Activated CD4-positive, alpha-beta T cell treated with anti-CD3 and anti-CD28 coated beads for 4 hours (primary cell): Measurements from ENCODE around the gene WNK4.

Source experiments
- DNase-seq, 2 donors: peaks; one replicate each; pipeline ENCODE4 v3.0.0-alpha.2; 2020

Gene WNK4

DNA sequence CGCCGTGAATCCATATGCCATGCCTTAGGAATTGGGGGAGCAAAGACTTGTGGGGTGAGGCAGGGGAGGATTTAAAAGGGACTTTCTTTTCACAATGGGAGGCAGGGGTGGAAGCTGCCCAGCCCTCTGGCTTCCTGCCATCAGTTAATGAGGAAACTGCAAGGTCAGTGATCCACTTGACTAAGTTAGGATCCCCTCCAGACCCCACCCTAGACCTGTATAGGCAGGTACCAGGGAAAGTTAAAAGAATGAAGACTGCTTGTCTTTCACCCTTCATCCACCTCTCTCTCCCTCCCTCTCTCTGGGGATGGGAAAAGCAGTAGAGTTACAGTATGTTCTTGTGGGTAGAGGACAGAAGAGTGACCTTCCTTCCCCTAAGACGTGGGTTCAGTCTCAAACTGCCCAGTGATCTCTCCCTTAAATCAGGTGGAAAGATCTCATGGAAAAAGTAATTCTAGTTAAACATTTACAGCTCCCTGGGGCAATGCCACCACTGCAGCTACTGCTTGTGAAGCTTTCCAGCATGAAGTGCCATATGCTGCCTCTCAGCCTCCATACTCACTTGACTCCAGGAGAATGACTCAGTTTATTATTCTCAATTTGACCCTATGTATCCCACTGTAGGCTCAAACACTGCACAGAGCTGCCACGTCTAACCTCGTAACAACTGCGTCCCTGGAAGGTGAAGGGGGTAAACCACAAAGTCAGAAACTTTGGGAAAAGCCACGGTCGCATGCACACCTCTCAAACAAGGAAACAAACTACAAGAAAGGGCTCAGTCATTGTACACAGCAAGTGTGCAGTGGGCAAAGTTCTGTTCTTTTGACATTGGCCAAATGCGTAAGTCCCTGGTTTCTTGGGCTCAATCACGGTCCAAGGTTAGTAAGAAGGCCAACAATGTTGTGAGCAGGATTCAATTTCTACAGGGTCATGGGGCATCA, 16.9 kb downstream of the WNK4 start:
- no peak for DNase-seq

DNA sequence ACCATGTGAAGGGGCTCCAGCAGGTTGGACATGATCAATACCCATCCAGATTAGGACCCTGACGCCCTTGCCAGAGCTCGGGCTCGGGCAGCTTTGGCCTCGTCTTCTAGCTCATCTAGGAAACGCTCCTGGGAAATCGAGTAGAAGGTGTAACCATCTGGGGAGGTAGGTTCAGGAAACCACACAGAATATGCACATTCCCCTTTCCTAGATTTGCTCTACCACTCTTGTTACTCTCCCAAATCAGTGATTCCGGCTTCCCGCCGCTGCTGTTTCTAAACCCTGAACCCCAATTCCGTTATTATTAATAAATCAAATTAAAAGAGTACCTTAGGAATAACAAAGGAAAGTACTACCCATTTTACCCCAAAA, 17.6 kb downstream of the WNK4 start:
- DNase-seq, result no peak

DNA sequence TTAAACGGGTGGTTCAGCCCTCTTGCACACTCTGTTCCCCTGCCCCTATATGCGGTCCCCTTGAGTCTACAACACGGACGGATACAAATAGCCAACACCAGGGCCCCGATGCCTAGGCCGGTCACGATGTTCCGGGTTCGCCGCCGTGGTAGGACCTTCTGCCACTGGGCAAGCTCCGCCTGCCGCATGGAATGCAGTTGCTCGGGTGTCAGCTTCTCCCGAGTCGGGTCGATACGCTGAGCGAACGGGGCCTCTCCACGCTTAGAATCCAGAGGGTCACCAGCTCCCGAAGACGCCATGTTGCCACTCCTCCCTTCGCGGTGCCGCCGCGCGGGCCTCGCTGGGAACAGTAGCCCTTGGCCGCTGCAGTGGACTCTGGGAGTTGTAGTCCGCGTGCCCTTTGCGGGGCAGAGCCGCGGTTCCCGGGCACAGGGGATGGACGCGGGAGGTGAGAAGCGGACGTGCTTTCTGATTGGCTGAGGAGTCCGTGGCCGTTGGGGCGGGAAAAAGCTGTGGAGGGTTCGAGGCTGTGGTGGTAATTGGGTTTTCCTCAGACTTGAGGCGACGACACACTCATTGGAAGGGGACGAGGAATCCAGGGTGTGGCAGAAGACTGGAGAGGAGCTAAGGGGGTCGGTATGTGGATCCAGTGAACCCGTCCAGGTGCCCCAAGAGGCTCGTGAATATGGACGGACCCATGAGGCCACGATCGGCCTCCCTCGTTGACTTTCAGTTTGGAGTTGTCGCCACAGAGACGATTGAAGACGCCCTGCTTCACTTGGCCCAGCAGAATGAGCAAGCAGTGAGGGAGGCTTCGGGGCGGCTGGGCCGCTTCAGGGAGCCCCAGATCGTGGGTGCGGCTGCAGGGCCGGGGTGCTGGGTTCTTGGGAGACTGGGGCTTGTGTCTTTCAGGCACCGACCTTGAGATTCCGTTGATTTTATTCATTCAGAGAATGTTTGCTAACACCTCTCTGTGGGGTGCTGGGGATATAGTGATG, 18.3 kb downstream of the WNK4 start, which contains the start of the genes CNTD1 and COA3:
Gene CNTD1, plus strand, starts transcription at position 479 of the 998 bp plus-strand sequence. Its CDS starts 207 bp downstream, at position 686.
Gene COA3, minus strand, starts transcription at position 322 of the 998 bp plus-strand sequence. Its CDS starts 23 bp downstream, at position 299.
- DNase-seq, result peak; percentile 68 to 75

DNA sequence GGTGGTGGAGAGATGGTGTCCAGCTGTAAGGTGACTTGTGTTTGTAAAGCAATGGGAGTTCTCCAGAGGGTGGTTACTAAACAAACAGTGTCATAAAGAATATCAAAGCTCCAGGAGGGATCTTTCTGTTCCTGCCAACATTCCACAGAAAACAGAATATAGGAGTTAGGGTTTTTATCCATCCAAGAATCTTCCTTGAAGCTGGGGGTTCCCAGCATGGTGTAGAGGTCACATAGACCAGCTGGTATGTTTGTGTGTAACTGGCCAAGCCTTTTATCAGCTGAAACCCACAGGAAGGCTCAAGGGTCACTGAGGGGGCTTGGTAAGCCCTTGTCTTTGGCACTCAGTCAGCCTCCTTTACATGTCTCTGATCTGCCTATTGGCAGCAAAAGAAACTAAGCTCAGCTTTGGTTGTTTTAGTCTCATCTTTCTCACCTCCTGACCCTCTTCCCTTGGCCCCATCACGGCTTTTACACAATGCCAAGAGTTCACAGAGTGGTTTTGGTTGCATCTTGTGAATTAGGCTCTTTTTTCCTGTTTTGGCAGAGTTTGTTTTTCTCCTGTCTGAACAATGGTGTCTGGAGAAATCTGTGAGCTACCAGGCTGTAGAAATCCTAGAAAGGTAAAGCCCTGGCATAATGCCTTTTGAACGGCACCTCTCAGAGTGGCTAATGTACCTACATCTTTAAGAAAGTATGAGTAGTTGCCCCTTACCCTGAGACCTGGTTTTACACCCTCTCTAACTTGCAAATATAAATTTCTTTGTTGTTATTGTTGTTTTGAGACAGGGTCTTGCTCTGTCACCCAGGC, 22.9 kb downstream of the WNK4 start:
- DNase-seq, result no peak

DNA sequence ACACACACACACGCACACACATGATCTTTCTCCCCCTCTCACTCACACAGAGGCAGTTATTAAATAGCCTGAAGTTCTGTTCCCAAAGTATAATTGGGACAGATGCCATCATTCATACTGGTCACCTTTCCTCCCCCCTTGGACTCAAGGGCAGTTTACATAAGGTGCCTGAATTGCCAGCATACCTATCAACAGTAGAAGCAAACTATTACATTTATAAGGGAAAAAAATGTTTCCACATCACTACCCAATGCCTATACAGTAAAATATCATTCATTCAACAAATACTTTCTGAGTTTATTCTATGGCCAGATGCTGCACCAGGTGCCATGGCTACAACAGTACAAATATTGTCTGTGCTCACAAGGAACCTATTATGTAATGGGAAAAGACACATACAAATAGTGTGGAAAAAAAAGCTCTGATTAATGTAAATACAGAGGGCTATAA, 24.5 kb downstream of the WNK4 start:
- no peak for DNase-seq

DNA sequence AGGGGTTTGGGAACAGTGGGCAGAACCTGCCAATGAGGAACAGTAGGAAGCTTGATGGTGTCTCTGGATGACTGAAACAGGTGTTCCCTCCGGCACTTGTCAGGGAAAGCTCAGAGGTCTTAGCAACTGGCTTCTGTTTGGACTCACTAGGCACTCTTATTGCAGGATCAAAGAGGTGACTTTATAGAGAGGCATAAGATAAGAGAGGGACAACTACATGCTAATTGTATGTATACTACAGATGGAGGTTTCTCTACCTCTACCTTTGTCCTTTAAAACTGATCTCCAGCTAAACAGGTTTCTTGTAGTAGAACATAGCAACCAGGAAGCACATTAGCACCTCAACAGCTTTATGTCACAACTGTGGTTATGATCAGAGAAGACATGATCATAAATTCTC, 25.8 kb downstream of the WNK4 start:
- no peak for DNase-seq

DNA sequence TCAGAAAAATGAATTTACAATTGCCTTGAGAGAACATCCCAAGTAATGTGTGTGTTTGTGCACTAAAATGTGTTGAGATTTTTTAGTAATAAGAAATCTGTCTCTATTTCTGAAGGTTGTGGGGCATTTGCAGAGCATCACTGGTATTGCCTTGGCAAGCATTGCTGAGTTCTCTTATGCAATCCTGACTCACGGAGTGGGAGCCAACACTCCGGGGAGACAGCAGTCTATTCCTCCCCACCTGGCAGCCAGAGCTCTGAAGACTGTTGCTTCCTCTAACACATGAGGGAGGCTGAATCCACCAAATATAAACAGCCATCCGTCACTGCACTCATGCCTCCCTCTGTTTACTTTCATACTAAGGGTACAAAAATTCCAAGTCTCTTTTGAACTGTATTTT, 28.8 kb downstream of the WNK4 start:
- DNase-seq, result no peak

DNA sequence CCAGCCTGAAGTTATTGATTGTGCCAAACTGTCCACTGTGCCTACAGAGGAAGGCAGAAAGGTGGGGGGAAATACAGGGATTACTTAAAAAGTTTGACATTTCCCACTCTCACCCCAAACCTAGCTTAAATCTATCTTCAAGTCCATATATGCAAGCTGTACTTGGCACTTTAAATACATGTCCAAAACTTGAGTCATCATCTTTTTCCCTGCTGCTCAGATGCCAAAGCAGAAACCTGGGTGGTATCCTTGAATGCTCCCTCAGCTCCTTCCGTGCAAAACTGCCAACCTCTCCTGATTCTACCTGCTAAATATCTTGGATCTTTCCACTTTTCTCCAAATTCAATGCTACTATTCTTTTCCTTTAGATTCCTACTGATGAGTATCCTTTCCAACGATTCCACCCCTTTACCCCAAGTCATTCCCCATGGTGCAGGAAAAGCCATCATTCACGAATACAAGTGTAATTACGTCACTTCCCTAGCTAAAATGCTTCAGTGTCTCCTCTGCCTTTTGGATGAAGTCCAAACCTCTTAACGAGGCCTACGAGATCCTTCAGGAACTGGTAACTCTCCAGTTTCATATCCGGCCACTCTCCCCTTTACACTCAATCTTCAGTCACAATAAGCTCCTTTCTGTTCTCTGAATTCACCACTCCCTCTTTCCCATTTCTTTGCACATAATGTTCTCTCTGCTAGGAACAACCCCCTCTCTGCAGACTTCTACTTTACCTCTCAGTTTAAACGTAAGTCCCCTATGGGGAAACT, 34.4 kb downstream of the WNK4 start:
- DNase-seq, result no peak

DNA sequence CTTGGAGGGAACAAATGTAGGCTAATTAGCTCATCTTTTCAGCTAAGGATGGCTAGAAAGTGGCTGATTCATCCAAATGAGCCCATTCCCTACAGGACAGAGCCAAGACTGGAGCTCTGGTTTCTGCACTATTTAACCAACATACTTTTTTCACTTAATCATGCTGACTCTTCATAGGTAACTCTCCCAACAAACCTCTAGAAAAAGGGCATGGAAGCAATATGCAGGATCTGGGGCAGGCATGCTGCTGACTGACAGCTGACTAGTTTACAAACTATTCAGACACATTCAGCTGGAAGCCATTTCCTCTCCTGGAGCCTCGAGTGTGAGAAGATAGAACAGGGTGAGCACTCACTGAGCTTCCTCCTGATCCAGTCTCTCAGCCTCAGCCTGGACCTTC, 37.5 kb downstream of the WNK4 start:
- no peak for DNase-seq

DNA sequence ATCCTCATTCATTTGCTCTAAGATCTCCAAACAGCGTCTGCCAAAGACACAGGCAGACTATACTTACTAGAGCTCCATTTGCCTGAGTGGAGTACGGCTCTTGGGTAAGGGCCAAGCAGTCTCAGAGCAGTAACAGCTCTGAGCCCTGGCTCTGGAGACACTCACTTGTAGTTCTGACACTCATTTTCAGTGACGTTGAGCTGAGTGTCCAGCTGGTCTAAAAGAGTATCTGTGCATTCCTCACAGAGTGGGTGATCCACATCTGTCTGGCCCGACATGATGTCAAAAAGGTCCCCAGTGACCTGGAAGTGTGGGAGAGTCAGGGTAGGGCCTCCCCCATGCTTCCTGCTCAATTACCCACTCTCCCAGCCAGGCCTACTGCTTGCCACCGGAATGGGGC, 38.0 kb downstream of the WNK4 start:
- DNase-seq, result no peak

DNA sequence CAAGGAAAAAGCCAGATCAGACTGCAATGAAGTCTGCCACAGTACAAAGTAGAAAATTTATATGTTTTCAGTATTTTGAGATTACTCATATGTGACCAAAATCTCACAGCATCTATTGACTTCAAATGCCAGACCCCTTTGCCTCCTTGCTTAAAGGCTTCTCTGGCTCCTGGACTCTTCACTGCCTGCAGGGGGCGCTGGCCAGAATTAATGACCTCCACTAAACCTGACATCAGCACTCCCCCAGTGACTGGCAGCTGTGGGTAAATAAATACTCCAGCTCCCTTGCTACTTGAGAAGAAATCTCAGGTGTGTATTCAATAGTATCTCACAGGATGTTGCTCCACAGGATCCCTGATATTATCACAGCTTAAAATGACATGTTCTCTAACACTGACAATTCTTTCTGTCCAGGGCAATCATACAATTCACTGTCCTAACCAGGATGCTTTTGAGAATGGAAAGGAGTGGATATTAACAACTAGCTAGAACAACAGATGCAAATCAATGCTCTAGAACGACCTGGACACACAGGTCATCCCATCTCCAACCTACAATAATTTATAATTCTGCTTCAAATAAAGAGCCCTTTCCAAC, 39.6 kb downstream of the WNK4 start:
- DNase-seq, result peak; percentile 60 to 62

DNA sequence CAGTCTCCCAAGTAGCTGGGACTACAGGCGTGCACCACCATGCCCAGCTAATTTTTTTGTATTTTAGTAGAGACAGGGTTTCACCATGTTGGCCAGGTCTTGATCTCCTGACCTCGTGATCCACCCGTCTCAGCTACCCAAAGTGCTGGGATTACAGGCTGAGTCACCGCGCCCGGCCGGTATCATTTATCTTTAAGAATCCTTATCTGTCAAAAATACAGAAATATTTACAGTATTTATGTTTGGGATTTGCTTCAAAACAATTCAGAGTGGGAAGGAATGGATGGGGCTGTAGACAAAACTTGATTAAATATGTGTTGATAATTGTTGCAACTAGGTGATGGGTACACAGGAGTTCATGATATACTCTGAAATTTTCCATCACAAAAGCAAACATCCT, 40.8 kb downstream of the WNK4 start:
- no peak for DNase-seq

DNA sequence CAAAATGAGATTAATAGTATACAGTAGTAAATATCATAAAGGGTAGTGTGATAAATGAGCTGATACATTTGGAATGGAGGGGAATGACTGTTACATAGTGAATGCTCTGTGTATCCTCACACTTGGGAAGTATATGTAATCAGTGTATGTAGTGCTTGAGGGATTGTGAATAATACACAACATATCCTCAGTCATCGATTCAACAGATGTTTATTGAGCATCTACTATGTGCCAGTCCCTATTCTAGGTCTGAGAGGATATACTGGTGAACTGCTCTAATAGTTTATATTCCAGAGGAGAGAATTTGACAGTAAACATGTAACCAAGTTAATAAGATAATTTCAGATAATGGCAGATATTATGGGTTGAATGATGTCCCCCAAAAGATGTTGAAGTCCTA, 47.1 kb downstream of the WNK4 start:
- DNase-seq, result no peak

DNA sequence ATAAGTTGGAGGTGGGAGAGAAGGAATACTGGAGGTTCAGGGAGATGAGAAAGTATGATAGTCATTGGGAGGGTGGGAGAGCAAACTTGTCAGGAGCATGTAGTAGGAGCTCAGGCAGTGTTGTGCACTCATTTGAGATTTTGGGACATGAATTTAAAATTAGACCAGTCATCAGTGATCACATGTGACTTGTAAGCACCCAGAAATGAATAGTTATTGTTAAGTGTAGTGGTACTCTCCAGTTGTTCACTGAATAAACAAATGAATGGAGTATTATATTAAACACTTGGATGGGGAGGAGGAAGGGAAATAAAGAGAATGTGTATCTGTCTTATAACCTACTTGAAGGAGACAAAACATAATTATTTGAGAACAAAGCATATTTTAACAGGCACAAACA, 50.6 kb downstream of the WNK4 start:
- DNase-seq, result no peak

DNA sequence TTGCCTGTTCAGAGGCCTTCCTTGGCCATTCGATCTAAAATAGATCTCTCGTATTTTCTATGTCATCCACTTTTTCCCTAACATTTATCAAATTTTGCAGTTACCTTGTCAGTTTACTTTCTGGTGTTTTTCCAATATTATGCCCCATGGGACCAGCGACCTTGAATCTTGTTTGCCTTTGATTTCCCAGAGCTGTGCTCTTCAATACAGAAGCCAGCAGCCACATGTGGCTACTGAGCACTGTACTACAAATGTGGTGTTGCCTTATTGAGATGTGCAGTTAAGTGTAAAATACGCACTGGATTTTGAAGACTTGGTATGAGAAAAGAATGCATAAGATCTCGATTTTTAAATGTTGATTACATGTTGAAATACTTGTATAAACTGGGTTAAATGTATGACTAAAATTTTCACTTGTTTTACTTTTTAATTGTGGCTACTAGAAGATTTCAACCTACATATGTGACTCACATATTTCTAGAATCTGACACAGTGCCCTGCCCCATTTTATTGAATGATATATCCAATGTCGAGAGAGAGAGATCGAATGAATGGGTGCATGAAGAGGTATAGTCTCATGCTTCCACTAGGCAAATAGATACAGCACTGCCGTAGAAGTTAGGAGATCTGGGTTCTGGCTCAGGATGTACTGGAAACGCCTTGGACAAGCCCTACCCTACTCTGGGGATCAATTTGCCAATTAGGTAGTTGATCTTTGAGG, 52.0 kb downstream of the WNK4 start:
- no peak for DNase-seq

DNA sequence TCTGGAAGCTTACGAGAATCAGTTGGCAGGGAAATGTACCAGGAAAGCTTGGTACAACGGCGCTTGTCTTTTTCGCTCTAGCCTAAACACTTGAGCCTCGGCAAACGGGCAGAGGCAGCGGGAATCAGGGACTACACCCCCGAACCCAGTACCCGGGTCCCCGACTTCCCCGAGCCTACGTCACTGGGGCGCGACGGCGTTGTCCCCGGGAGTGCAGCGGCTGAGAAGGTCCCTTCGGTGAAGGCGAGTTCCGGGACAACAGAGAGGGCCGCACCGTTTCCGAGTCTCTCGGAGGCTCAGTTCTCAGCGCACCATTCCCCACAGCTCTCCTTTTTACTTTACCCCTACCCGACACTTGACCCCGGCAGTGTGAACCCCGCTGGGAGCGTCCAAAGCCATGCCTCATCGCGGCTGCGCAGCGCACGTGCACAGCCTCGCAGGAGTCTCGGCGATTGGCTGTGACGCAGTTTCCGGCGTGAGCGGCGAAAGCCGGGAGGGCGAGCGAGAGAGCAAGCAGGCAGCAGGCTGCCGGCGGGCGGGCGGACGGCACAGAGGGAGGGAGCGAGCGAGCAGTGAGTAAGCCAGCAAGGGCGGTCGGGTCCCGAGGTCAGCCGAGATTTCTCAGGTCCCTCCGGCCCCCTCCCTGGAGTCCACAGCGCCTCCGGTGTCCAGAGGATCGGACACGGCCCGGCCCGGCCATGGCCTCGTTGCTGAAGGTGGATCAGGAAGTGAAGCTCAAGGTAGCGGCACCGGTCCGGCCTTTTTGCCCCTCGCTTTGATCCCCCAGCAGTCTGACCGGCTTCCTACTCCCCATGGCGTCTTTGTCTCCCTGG, 52.7 kb downstream of the WNK4 start, which contains the start of gene PSME3:
Gene PSME3, plus strand, starts transcription at position 464 of the 833 bp plus-strand sequence. Its CDS starts 235 bp downstream, at position 699.
- DNase-seq, result peak; percentile 87 to 89

DNA sequence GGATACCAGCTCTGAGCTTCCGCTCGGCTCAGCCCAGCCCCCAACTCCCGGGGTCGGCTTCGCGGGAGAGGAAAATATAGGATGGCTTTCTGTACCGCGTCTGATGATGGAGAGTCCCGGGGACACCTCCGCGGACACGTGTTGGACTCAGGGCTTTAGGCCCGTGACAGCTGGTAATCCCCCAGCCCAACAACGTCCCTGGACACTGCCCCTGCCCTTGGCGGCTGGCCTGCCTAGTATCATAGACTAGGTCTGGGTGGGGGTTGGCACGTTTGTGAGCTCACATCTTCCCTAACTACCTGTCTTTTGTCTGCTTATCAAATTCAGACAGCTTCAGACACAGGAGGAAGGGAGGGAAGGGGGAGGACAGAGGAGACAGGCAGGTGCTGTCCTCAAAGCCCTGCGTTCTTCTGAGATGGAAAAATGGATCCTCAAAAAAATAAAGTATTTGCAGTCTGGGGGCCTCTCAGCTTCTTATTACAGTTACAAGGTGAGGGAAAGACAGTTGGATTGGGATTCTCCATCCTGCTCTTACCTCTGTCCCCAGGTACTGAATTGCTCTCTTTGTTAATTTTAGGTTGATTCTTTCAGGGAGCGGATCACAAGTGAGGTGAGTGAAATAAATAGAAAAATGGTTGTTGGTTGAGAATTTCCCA, 53.5 kb downstream of the WNK4 start:
- DNase-seq, result peak in 1 of 2 donors; percentile 14

DNA sequence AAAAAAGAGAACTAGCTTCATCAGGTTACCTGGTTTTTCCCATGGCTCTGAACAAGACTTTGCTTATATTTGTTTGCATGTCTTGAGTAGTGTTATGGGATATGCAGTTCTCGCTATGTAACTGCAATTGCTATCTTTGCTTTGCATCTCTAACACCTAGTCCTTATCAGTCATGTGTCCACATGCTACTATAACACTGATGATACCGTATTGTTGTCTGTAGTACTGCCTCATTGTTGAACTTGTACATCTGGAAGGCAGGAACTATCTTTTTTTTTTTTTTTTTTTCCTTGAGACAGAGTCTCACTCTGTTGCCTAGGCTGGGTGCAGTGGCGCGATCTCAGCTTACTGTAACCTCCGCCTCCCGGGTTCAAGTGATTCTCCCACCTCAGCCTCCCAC, 55.3 kb downstream of the WNK4 start:
- DNase-seq, result no peak
